NT2/D1 (cell line): Measurements from ENCODE around the gene TBX22.

ENCODE experiments used
- DNase-seq: peaks from one replicate; pipeline ENCODE4 v3.0.0-alpha.2; 2011; ENCODE audit warnings: low read depth, low spot score
- H3K27me3 ChIP-seq: 2 replicates; pipeline ENCODE4 v1.6.0; 2011; ENCODE audit warnings: mild to moderate bottlenecking; ENCODE audit not compliant: insufficient read length, insufficient read depth
- H3K36me3 ChIP-seq: 2 replicates; pipeline ENCODE4 v1.6.1; 2011; ENCODE audit warnings: mild to moderate bottlenecking, low read length, mixed read lengths; ENCODE audit not compliant: insufficient read depth, insufficient read length
- H3K4me1 ChIP-seq: 2 replicates; pipeline ENCODE4 v1.5.1; 2011; ENCODE audit not compliant: insufficient read depth, insufficient read length
- H3K4me3 ChIP-seq: 2 replicates; pipeline ENCODE4 v1.5.1; 2011; ENCODE audit warnings: low read depth; ENCODE audit not compliant: insufficient read length
- H3K9ac ChIP-seq: 2 replicates; pipeline ENCODE4 v1.6.0; 2011; ENCODE audit warnings: low read depth; ENCODE audit not compliant: insufficient read length
- H3K9me3 ChIP-seq: 2 replicates; pipeline ENCODE4 v1.5.1; 2011; ENCODE audit warnings: mild to moderate bottlenecking, low read length; ENCODE audit not compliant: insufficient read depth
- SUZ12 ChIP-seq: IDR thresholded peaks from 2 replicates; pipeline ENCODE4 v1.6.1; 2011; ENCODE audit not compliant: insufficient read length, insufficient read depth; ENCODE audit errors: extremely low read depth
- YY1 ChIP-seq: IDR thresholded peaks from 2 replicates; pipeline ENCODE4 v1.6.1; 2011; ENCODE audit not compliant: insufficient read length, insufficient read depth
- ZNF274 ChIP-seq: IDR thresholded peaks from 2 replicates; pipeline ENCODE4 v1.6.1; 2011; ENCODE audit warnings: mild to moderate bottlenecking, low read depth, low read length

TBX22 gene, protein sequence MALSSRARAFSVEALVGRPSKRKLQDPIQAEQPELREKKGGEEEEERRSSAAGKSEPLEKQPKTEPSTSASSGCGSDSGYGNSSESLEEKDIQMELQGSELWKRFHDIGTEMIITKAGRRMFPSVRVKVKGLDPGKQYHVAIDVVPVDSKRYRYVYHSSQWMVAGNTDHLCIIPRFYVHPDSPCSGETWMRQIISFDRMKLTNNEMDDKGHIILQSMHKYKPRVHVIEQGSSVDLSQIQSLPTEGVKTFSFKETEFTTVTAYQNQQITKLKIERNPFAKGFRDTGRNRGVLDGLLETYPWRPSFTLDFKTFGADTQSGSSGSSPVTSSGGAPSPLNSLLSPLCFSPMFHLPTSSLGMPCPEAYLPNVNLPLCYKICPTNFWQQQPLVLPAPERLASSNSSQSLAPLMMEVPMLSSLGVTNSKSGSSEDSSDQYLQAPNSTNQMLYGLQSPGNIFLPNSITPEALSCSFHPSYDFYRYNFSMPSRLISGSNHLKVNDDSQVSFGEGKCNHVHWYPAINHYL

GRCh38 chrX:80014141-80014940 lies at the start of gene TBX22:
Gene TBX22, plus strand, starts transcription at chrX:80014753. Its CDS starts 7,517 bp downstream, at chrX:80022270.
- no peak for TF ChIP-seq ZNF274
- no peak for TF ChIP-seq SUZ12
- TF ChIP-seq YY1 = no peak
- DNase-seq = peak; percentile 55
- Histone ChIP-seq H3K9ac (no peak within 1 kb of the TSS), H3K27me3 (peaks cover 3% of the 10 kb centered on the region), H3K4me1 (peaks cover 5% of the 10 kb centered on the region), H3K36me3 (no peaks in the 10 kb centered on the region), H3K9me3 (peaks cover 10% of the 10 kb centered on the region; the same call in 1 of the 2 replicates), H3K4me3 (no peak within 1 kb of the TSS)

DNA sequence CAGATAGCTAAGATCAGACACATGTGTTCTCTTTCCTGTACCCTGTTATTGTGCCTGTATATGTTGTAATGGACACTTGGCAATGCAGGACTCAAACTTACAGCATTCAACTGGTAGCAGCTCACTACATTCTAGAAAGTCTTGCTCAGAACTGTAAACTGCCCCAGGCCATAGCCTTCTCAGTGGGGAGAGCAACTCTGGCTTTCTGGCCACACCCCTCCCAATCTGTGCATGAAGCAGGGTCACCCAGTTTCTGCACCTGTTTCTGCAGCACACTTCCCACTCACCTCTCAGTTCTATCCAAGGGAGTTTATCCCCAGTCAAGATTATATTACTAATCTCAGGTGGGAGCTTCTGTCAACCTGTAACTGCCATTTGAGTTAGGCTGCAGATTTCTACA lies 38.9 kb upstream of the TBX22 start:
- DNase-seq = no peak
- no peak overlapping the region for H3K9ac ChIP-seq
- no peak overlapping the region for H3K4me3 ChIP-seq
- peaks cover 7% of the 10 kb centered on the region; the same call in 1 of the 2 replicates for H3K9me3 ChIP-seq
- H3K27me3 ChIP-seq = no peaks in the 10 kb centered on the region
- no peaks in the 10 kb centered on the region for H3K4me1 ChIP-seq
- no peaks in the 10 kb centered on the region for H3K36me3 ChIP-seq
- TF ChIP-seq ZNF274 (no peak), YY1 (no peak), SUZ12 (no peak)

DNA sequence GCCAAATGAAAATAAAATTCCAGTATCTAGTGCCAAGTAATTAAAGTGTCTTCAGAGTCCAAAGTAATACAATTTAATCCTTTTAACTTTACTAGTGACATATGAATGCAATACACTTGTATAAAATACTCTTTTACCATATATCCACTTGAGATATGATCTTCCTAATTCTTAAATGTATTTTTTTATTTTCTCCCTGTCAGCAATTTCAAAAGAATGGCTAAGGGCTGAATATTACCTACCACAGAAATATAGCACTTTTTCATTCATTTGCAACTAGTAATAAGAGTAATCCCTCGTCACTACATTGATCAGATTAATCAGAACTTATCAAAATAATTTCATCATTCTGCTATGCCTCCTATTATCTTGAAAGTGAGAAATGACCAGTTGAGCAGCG lies 10.1 kb upstream of the TBX22 start:
- H3K9ac ChIP-seq = no peak overlapping the region
- TF ChIP-seq YY1 = no peak
- TF ChIP-seq ZNF274 = no peak
- TF ChIP-seq SUZ12 = no peak

GRCh38 chrX:80011522-80011921 lies 3.0 kb upstream of the TBX22 start:
- H3K27me3 ChIP-seq = peaks cover 3% of the 10 kb centered on the region
- H3K4me1 ChIP-seq = peaks cover 5% of the 10 kb centered on the region
- no peak overlapping the region for H3K4me3 ChIP-seq
- H3K36me3 ChIP-seq = no peaks in the 10 kb centered on the region
- peaks cover 10% of the 10 kb centered on the region; the same call in 1 of the 2 replicates for H3K9me3 ChIP-seq
- no peak for DNase-seq
- no peak overlapping the region for H3K9ac ChIP-seq
- TF ChIP-seq YY1 (no peak), ZNF274 (no peak), SUZ12 (no peak)

More for the DNA sequence above, 10.1 kb upstream of the TBX22 start:
- no peak overlapping the region for H3K4me3 ChIP-seq
- DNase-seq = no peak
- H3K4me1 ChIP-seq = no peaks in the 10 kb centered on the region
- H3K27me3 ChIP-seq = no peaks in the 10 kb centered on the region
- no peaks in the 10 kb centered on the region for H3K36me3 ChIP-seq
- H3K9me3 ChIP-seq = no peaks in the 10 kb centered on the region

DNA sequence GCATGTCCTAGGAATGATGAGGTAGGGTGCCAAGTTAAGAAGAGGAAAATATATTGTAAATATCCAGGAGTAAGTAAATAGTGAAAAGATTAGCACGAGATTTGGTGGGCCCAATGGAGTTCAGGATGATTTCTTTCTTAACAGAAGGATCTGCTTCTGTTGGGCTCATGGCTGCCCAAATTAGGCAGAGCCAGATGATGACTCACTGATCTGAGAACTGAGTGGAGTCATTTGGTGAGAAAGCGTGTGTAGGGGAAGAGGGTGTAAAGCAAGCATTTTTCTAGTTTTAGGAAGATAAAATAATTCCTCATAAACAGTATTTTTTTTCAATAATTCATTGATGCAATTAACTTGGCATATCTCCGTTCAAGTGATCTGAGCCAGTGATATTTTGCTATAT lies 1.6 kb downstream of the TBX22 start:
- Histone ChIP-seq H3K27me3 (peaks cover 3% of the 10 kb centered on the region), H3K4me3 (no peak overlapping the region), H3K9ac (no peak overlapping the region), H3K4me1 (peaks cover 5% of the 10 kb centered on the region), H3K9me3 (peaks cover 4% of the 10 kb centered on the region; the same call in 1 of the 2 replicates), H3K36me3 (no peaks in the 10 kb centered on the region)
- TF ChIP-seq ZNF274 (no peak), YY1 (no peak), SUZ12 (no peak)
- no peak for DNase-seq

DNA sequence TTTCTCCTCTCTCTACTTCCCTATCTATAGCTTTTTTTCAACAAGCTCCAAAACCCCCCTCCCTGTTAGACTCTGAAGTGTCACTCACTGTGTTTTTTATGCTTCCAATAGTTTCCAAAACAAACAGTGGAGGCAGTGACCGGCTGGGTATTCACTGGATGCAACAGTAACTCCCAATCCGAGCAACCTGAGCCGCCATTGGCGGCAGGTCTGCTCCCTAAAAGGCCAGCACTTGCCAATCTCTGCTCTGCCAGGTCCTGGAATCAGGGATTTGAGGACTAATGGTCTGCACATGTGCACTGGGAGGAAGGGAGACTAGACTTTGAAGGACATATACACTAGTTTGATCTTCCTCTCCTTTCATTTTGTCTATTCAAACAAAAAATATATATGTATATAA lies 7.1 kb downstream of the TBX22 start:
- H3K9me3 ChIP-seq = no peaks in the 10 kb centered on the region
- no peak for DNase-seq
- no peak overlapping the region for H3K4me3 ChIP-seq
- no peaks in the 10 kb centered on the region for H3K4me1 ChIP-seq
- TF ChIP-seq ZNF274 = no peak
- TF ChIP-seq SUZ12 = no peak
- TF ChIP-seq YY1 = no peak
- H3K36me3 ChIP-seq = peaks cover 2% of the 10 kb centered on the region
- H3K27me3 ChIP-seq = peaks cover 15% of the 10 kb centered on the region
- peak overlapping the region; percentile 24 for H3K9ac ChIP-seq

- peak; percentile 32 for DNase-seq
- Histone ChIP-seq H3K9me3 (no peaks in the 10 kb centered on the region), H3K4me3 (peak overlapping the region; percentile 68), H3K4me1 (no peaks in the 10 kb centered on the region), H3K27me3 (peaks cover 15% of the 10 kb centered on the region), H3K36me3 (peaks cover 2% of the 10 kb centered on the region), H3K9ac (peak overlapping the region; percentile 80)
- TF ChIP-seq ZNF274 = no peak
- no peak for TF ChIP-seq YY1
- TF ChIP-seq SUZ12 = no peak
Measured at GRCh38 chrX:80022363-80023031, 7.9 kb downstream of the TBX22 start.
